ENCODE results near the gene ARRDC3.

GRCh38 chr5:91367908-91368648 lies 15.0 kb downstream of the ARRDC3 start:
- TF ChIP-seq CTCF (conservative IDR thresholded peaks at IDR 0.05 in 1 of 2, IDR thresholded peaks at IDR 0.05 in 1 of 2; ENCODE audit: low read depth in 1 of 2, low read length in 2 of 2) = no peak
- no peak for TF ChIP-seq EZH2 (IDR thresholded peaks at IDR 0.05; ENCODE audit: low read length, missing control alignments)

Data from fibroblast of lung (primary cell).